DOHH2 (cell line): ENCODE results near the gene NR1H2.

ENCODE experiments used
- H3F3A ChIP-seq: fragments of 200-600 bp; sonication (generic), shearing (Covaris generic); 2 replicates; pipeline ENCODE4 v1.6.0; 2016; ENCODE audit warnings: antibody characterized with exemption, mild to moderate bottlenecking; ENCODE audit not compliant: control insufficient read depth, insufficient read depth
- H3K27ac ChIP-seq: fragments of 200-600 bp; sonication (generic); 2 replicates; pipeline ENCODE4 v1.5.1; 2014; ENCODE audit warnings: low read depth, mild to moderate bottlenecking, low read length, moderate library complexity
- H3K27me3 ChIP-seq: fragments of 200-600 bp; sonication (generic); 2 replicates; pipeline ENCODE4 v1.6.1; 2014; ENCODE audit warnings: mild to moderate bottlenecking, low read length, mixed read lengths; ENCODE audit not compliant: control insufficient read depth
- H3K36me3 ChIP-seq: fragments of 200-600 bp; sonication (generic); 2 replicates; pipeline ENCODE4 v1.6.1; 2014; ENCODE audit warnings: mild to moderate bottlenecking, low read length, moderate library complexity, mixed read lengths; ENCODE audit not compliant: control insufficient read depth
- H3K4me1 ChIP-seq: fragments of 200-600 bp; sonication (generic); 2 replicates; pipeline ENCODE4 v1.6.1; 2014; ENCODE audit warnings: mild to moderate bottlenecking, low read length, mixed read lengths; ENCODE audit not compliant: control insufficient read depth
- H3K4me2 ChIP-seq: fragments of 200-600 bp; sonication (generic); 2 replicates; pipeline ENCODE4 v1.6.0; 2014; ENCODE audit warnings: mild to moderate bottlenecking, low read length, moderate library complexity
- H3K4me3 ChIP-seq: fragments of 200-600 bp; sonication (generic); 2 replicates; pipeline ENCODE4 v1.5.1; 2014; ENCODE audit warnings: mild to moderate bottlenecking, low read length, mixed read lengths
- H3K79me2 ChIP-seq: fragments of 200-600 bp; sonication (generic); 2 replicates; pipeline ENCODE4 v1.6.1; 2014; ENCODE audit warnings: mild to moderate bottlenecking, low read length, mixed read lengths; ENCODE audit not compliant: control insufficient read depth
- H3K9me2 ChIP-seq: fragments of 200-600 bp; sonication (generic); replicated peaks from 2 replicates; pipeline ENCODE4 v1.6.1; 2014; ENCODE audit warnings: mild to moderate bottlenecking, low read length, mixed read lengths; ENCODE audit not compliant: control insufficient read depth
- H3K9me3 ChIP-seq: fragments of 200-600 bp; sonication (generic); 2 replicates; pipeline ENCODE4 v1.6.1; 2014; ENCODE audit warnings: antibody characterized with exemption, low read length, mixed read lengths; ENCODE audit not compliant: control insufficient read depth, insufficient read depth
- H4K20me1 ChIP-seq: fragments of 200-600 bp; sonication (generic); 2 replicates; pipeline ENCODE4 v1.6.0; 2014; ENCODE audit warnings: low read depth, mild to moderate bottlenecking, antibody characterized with exemption, low read length, moderate library complexity; ENCODE audit not compliant: control insufficient read depth, insufficient read depth
- CTCF ChIP-seq: fragments of 200-600 bp; sonication (generic); IDR thresholded peaks from one replicate; pipeline ENCODE4 v1.5.1; 2014; ENCODE audit warnings: antibody characterized with exemption, mild to moderate bottlenecking, low read depth, low read length; ENCODE audit not compliant: poor library complexity, severe bottlenecking
- EZH2phosphoT487 ChIP-seq: fragments of 200-600 bp; sonication (generic); IDR thresholded peaks from 2 replicates; pipeline ENCODE4 v1.6.1; 2017; ENCODE audit warnings: borderline replicate concordance, mild to moderate bottlenecking, antibody characterized with exemption, low read length, moderate library complexity, mixed read lengths

NR1H2 gene

GRCh38 chr19:50380137-50380536 lies 3.9 kb downstream of the NR1H2 start:
- Histone ChIP-seq H3K9me2 (no peaks in the 10 kb centered on the region), H3K27me3 (no peaks in the 10 kb centered on the region), H3K4me1 (peaks cover 27% of the 10 kb centered on the region), H4K20me1 (peaks cover 9% of the 10 kb centered on the region; the same call in 1 of the 2 replicates), H3K4me2 (no peak overlapping the region), H3K4me3 (no peak overlapping the region), H3K9me3 (no peaks in the 10 kb centered on the region), H3K36me3 (peaks cover 66% of the 10 kb centered on the region), H3K27ac (no peak overlapping the region), H3F3A (0 out of 2 replicates have a peak, but pooled peaks cover 3% of the 10 kb centered on the region), H3K79me2 (peaks cover 23% of the 10 kb centered on the region)
- TF ChIP-seq CTCF (no peak), EZH2phosphoT487 (no peak)

DNA sequence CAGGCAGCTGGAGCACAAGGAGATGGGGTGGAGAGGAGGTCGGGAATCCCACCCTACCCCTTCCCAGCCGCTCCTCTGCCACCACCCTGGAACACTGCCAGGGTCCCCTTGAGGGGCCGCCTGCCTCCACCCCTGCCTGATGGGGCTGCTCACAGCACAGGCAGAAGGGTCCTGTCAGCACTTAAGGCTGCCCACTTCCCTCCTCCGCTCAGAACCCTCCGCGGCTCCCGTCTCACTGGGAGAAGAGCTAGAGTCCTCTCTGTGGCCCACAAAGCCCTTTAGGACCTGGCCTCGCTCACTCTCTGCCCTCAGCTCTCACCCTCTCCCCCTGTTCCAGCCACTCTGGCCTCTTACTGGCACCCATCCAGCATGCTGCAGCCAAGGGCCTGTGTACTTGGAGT lies 4.5 kb downstream of the NR1H2 start:
- Histone ChIP-seq H3K4me1 (peaks cover 28% of the 10 kb centered on the region), H3K36me3 (peaks cover 70% of the 10 kb centered on the region), H3K27ac (no peak overlapping the region), H3K4me2 (no peak overlapping the region), H3K27me3 (no peaks in the 10 kb centered on the region), H3K9me3 (no peaks in the 10 kb centered on the region), H3K4me3 (no peak overlapping the region), H4K20me1 (peaks cover 11% of the 10 kb centered on the region; the same call in 1 of the 2 replicates), H3K9me2 (no peaks in the 10 kb centered on the region), H3K79me2 (peaks cover 29% of the 10 kb centered on the region), H3F3A (0 out of 2 replicates have a peak, but pooled peaks cover 3% of the 10 kb centered on the region)
- no peak for TF ChIP-seq CTCF
- no peak for TF ChIP-seq EZH2phosphoT487

DNA sequence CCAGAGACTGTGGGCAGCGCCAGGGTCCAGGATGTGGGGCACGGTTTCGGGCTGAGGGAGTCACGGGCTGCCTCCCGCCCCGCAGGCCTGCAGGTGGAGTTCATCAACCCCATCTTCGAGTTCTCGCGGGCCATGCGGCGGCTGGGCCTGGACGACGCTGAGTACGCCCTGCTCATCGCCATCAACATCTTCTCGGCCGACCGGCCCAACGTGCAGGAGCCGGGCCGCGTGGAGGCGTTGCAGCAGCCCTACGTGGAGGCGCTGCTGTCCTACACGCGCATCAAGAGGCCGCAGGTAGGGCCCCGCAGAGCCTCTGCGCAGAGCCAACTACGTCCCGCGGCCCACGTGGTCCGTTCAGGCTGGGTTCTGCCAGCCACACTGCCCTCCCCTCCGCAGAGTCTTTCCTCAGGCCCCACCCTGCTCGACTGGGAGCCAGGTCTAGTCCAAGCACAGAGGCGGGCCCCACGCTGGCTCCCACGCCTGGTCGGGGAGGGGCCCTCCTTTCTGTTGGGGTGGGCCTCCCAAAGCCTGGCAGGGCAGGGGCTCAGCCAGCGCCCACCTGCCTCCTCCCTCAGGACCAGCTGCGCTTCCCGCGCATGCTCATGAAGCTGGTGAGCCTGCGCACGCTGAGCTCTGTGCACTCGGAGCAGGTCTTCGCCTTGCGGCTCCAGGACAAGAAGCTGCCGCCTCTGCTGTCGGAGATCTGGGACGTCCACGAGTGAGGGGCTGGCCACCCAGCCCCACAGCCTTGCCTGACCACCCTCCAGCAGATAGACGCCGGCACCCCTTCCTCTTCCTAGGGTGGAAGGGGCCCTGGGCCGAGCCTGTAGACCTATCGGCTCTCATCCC lies 5.8 kb downstream of the NR1H2 start:
- Histone ChIP-seq H3K27ac (no peak overlapping the region), H3K9me3 (no peaks in the 10 kb centered on the region), H4K20me1 (peaks cover 22% of the 10 kb centered on the region; the same call in 1 of the 2 replicates), H3K9me2 (no peaks in the 10 kb centered on the region), H3K27me3 (no peaks in the 10 kb centered on the region), H3K4me3 (no peak overlapping the region), H3F3A (no peaks in the 10 kb centered on the region), H3K36me3 (peaks cover 80% of the 10 kb centered on the region), H3K79me2 (peaks cover 41% of the 10 kb centered on the region), H3K4me2 (no peak overlapping the region), H3K4me1 (peaks cover 34% of the 10 kb centered on the region)
- TF ChIP-seq EZH2phosphoT487 (no peak), CTCF (no peak)
